Endothelial cell (in vitro differentiated cells): ENCODE results near the gene MMP24OS. TPM values are rescaled to one million over a fixed set of nuclear protein-coding genes. Genes with fewer than 3 reads are reported as not detected.

Experiments used
- DNase-seq: peaks from one replicate; pipeline ENCODE4 v3.0.0; 2021; ENCODE audit warnings: low spot score
- H3K27ac Mint-ChIP-seq: one replicate; pipeline ENCODE4 v1.8.0; 2021; ENCODE audit warnings: mixed read lengths, inconsistent platforms; ENCODE audit not compliant: unreplicated experiment
- H3K27me3 Mint-ChIP-seq: one replicate; pipeline ENCODE4 v1.8.0; 2021; ENCODE audit warnings: mild to moderate bottlenecking, moderate library complexity, mixed read lengths, inconsistent platforms; ENCODE audit not compliant: unreplicated experiment
- H3K36me3 Mint-ChIP-seq: one replicate; pipeline ENCODE4 v1.8.0; 2021; ENCODE audit warnings: mild to moderate bottlenecking, low read depth, mixed read lengths, inconsistent platforms; ENCODE audit not compliant: unreplicated experiment
- H3K4me1 Mint-ChIP-seq: one replicate; pipeline ENCODE4 v1.8.0; 2021; ENCODE audit warnings: mild to moderate bottlenecking, mixed read lengths, inconsistent platforms; ENCODE audit not compliant: unreplicated experiment
- H3K4me3 Mint-ChIP-seq: one replicate; pipeline ENCODE4 v1.8.0; 2021; ENCODE audit warnings: mild to moderate bottlenecking, mixed read lengths, inconsistent platforms; ENCODE audit not compliant: unreplicated experiment
- H3K9me3 Mint-ChIP-seq: one replicate; pipeline ENCODE4 v1.8.0; 2021; ENCODE audit warnings: mixed read lengths, inconsistent platforms; ENCODE audit not compliant: unreplicated experiment
- CTCF ChIP-seq: fragments of 200-600 bp; sonication (generic); IDR thresholded peaks from one replicate; pipeline ENCODE4 v1.5.0; 2021; ENCODE audit warnings: antibody characterized with exemption; ENCODE audit not compliant: unreplicated experiment
- total RNA-seq: library from RNA; stranded (reverse); fragmentation: NEBNext Ultra II Directional; extraction: Animal tissue kit (Norgen Biotek cat#: 25700); gene quantifications from one replicate; pipeline ENCODE4 v1.2.1, GENCODE V29; 2021; ENCODE audit not compliant: unreplicated experiment

Gene MMP24OS
- total RNA-seq, 1 donor from 2014 or later: 80.7 TPM

- no peak for TF ChIP-seq CTCF
- peaks cover 15% of the 10 kb centered on the region for H3K4me1 Mint-ChIP-seq
- DNase-seq: no peak
- H3K27me3 Mint-ChIP-seq: peaks cover 25% of the 10 kb centered on the region
- peak overlapping the region; percentile 97 for H3K4me3 Mint-ChIP-seq
- peaks cover 11% of the 10 kb centered on the region for H3K36me3 Mint-ChIP-seq
- H3K9me3 Mint-ChIP-seq: no peaks in the 10 kb centered on the region
- H3K27ac Mint-ChIP-seq: peak overlapping the region; percentile 75
These were observed 7.3 kb upstream of the MMP24OS start for GRCh38 chr20:35284992-35285805.

- H3K4me1 Mint-ChIP-seq: peaks cover 15% of the 10 kb centered on the region
- H3K36me3 Mint-ChIP-seq: peaks cover 19% of the 10 kb centered on the region
- peak within 1 kb of the TSS; percentile 97 for H3K4me3 Mint-ChIP-seq
- peak; percentile 79 for DNase-seq
- H3K9me3 Mint-ChIP-seq: no peaks in the 10 kb centered on the region
- H3K27ac Mint-ChIP-seq: peak within 1 kb of the TSS; percentile 84
- H3K27me3 Mint-ChIP-seq: peaks cover 32% of the 10 kb centered on the region
- TF ChIP-seq CTCF: no peak
These were observed 6.5 kb upstream of the MMP24OS start, which contains the start of gene EIF6 for GRCh38 chr20:35284267-35284991. Gene EIF6 (minus strand): TSS chr20:35284772. CDS start chr20:35284487, 285 bp downstream.

GRCh38 chr20:35283441-35284266, 5.7 kb upstream of the MMP24OS start:
- H3K4me3 Mint-ChIP-seq: peak overlapping the region; percentile 97
- H3K36me3 Mint-ChIP-seq: peaks cover 26% of the 10 kb centered on the region
- TF ChIP-seq CTCF: no peak
- DNase-seq: no peak
- peaks cover 33% of the 10 kb centered on the region for H3K27me3 Mint-ChIP-seq
- no peaks in the 10 kb centered on the region for H3K9me3 Mint-ChIP-seq
- peaks cover 15% of the 10 kb centered on the region for H3K4me1 Mint-ChIP-seq
- peak overlapping the region; percentile 84 for H3K27ac Mint-ChIP-seq

GRCh38 chr20:35281506-35282101, 3.7 kb upstream of the MMP24OS start:
- no peak for DNase-seq
- Mint-ChIP-seq H3K36me3 (peaks cover 35% of the 10 kb centered on the region), H3K4me1 (peaks cover 21% of the 10 kb centered on the region), H3K27me3 (peaks cover 41% of the 10 kb centered on the region), H3K27ac (no peak overlapping the region), H3K4me3 (no peak overlapping the region), H3K9me3 (no peaks in the 10 kb centered on the region)
- TF ChIP-seq CTCF: no peak
